Panc1 (cell line): ENCODE results near the gene DENND10.

ENCODE experiments used
- POLR2AphosphoS5 ChIP-seq: IDR thresholded peaks from 2 replicates; pipeline ENCODE4 v1.6.1; 2012; ENCODE audit warnings: mild to moderate bottlenecking, low read depth, low read length, moderate library complexity
- TF ChIP-seq, protein P1 (sequence below): fragments of 450-650 bp; IDR thresholded peaks from 2 replicates; pipeline ENCODE4 v1.5.1; 2017; ENCODE audit warnings: mild to moderate bottlenecking

GRCh38 chr10:119112056-119112455 is 8.1 kb downstream of the DENND10 start:
- TF ChIP-seq, protein P1, sequence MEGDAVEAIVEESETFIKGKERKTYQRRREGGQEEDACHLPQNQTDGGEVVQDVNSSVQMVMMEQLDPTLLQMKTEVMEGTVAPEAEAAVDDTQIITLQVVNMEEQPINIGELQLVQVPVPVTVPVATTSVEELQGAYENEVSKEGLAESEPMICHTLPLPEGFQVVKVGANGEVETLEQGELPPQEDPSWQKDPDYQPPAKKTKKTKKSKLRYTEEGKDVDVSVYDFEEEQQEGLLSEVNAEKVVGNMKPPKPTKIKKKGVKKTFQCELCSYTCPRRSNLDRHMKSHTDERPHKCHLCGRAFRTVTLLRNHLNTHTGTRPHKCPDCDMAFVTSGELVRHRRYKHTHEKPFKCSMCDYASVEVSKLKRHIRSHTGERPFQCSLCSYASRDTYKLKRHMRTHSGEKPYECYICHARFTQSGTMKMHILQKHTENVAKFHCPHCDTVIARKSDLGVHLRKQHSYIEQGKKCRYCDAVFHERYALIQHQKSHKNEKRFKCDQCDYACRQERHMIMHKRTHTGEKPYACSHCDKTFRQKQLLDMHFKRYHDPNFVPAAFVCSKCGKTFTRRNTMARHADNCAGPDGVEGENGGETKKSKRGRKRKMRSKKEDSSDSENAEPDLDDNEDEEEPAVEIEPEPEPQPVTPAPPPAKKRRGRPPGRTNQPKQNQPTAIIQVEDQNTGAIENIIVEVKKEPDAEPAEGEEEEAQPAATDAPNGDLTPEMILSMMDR: no peak
- no peak for TF ChIP-seq POLR2AphosphoS5
